Aorta (tissue), 5 donors: ENCODE measurements around the gene CFAP45. TPM values are rescaled to one million over a fixed set of nuclear protein-coding genes. Genes with fewer than 3 reads are reported as not detected.

Source experiments
- ATAC-seq: fragments of 200-7000 bp; cut with Tn5 transposase; one replicate; pipeline ENCODE4 v1.9.1; 2022; ENCODE audit warnings: moderate library complexity; ENCODE audit not compliant: low FRiP score
- DNase-seq, 2 donors: peaks; one replicate each; pipeline ENCODE4 v3.0.0-alpha.2; 2020
- H3K27ac ChIP-seq, 2 donors: one replicate each; pipeline ENCODE4 v1.5.1; 2013; ENCODE audit warnings: low read length in 2 of 2, mild to moderate bottlenecking in 2 of 2, moderate library complexity in 2 of 2, control low read depth in 1 of 2, inconsistent platforms in 1 of 2, low read depth in 1 of 2
- H3K27me3 ChIP-seq, 2 donors: one replicate each; pipeline ENCODE4 v1.6.1; 2013; ENCODE audit warnings: control low read depth in 1 of 2, low read length in 1 of 2, mild to moderate bottlenecking in 1 of 2, moderate library complexity in 1 of 2; ENCODE audit not compliant: insufficient read depth in 2 of 2, control insufficient read depth in 1 of 2
- H3K36me3 ChIP-seq, 2 donors: one replicate each; pipeline ENCODE4 v1.6.1; 2013; ENCODE audit warnings: control low read depth in 1 of 2, low read length in 1 of 2, mild to moderate bottlenecking in 1 of 2; ENCODE audit not compliant: insufficient read depth in 2 of 2, control insufficient read depth in 1 of 2
- H3K4me1 ChIP-seq, 2 donors: one replicate each; pipeline ENCODE4 v1.6.1; 2013; ENCODE audit warnings: low read length in 2 of 2, control low read depth in 1 of 2, mild to moderate bottlenecking in 1 of 2, moderate library complexity in 1 of 2; ENCODE audit not compliant: insufficient read depth in 2 of 2, control insufficient read depth in 1 of 2
- H3K4me3 ChIP-seq, 2 donors: one replicate each; pipeline ENCODE4 v1.5.1; 2013; ENCODE audit warnings: low read length in 2 of 2, control low read depth in 1 of 2, mild to moderate bottlenecking in 1 of 2
- H3K9me3 ChIP-seq: one replicate; pipeline ENCODE4 v1.6.1; 2013; ENCODE audit warnings: mild to moderate bottlenecking, low read length; ENCODE audit not compliant: control insufficient read depth
- WGBS, 2 donors: extraction: QIAGEN DNeasy Blood & Tissue Kit; methylation state at CpG; one replicate each; pipeline ENCODE4 v1.1.7; 2013; 5-methylcytosine and 5-hydroxymethylcytosine counted together
- intact Hi-C, 2 donors: fragments of 100-400 bp; cut with DNase I; formaldehyde crosslinking; loops; one replicate each; pipeline versions ENCODE4 v1.14.2 to v1.15.0; 2022
- polyA plus RNA-seq, 2 donors: library from polyadenylated mRNA; stranded (reverse); fragments of 200-250 nt; gene quantifications; one replicate each; pipeline ENCODE4 v1.2.3, GENCODE V29; 2013
- total RNA-seq, 2 donors: library from RNA; stranded (reverse); fragmentation: NEBNext Ultra II Directional; extraction: Animal tissue kit (Norgen Biotek cat#: 25700); gene quantifications; one replicate each; pipeline ENCODE4 v1.2.1, GENCODE V29; 2021
- donor health status: healthy with polysubstance abuse.
- donor health status: Bipolar disorder and iron deficiency.
- donor health status: DM: no; HTN: no; CAD: no.
- donor health status: DM: no; HTN: no; CAD: no.
- donor health status: DM: yes; HTN: yes; CAD: no.

CFAP45 gene
- total and polyA plus RNA-seq, 4 donors: 2.5 to 2.7 (median 2.7) TPM; not detected in 1

- Histone ChIP-seq H3K36me3 (peaks cover 4 to 9% of the 10 kb centered on the region in 2 donors), H3K4me1 (no peaks in the 10 kb centered on the region), H3K27ac (peak overlapping the region; percentile 58 to 72), H3K9me3 (no peaks in the 10 kb centered on the region), H3K27me3 (no peaks in the 10 kb centered on the region), H3K4me3 (peak overlapping the region in 1 of 2 donors; percentile 66)
- intact Hi-C loops: loop anchor here in 1 of 2 donors (5.0 to 10.0 kb wide), 2 partner anchors 175 to 292 kb away; partner anchors contain the start of gene IGSF8
- DNase-seq (peak; percentile 78 to 83), ATAC-seq (peak; percentile 3)
- WGBS, 2 donors: 12 to 13% methylated on average over 8 of the region's 8 CpGs
Measured at GRCh38 chr1:159922511-159923202, 22.7 kb upstream of the CFAP45 start.

- intact Hi-C loops: loop anchor here in 1 of 2 donors (5.0 to 10.0 kb wide), 2 partner anchors 175 to 293 kb away; partner anchors contain the start of gene IGSF8
- H3K36me3 ChIP-seq: peaks cover 4 to 9% of the 10 kb centered on the region in 2 donors
- no peaks in the 10 kb centered on the region for H3K27me3 ChIP-seq
- DNase-seq (peak in 1 of 2 donors; percentile 80), ATAC-seq (no peak)
- no peaks in the 10 kb centered on the region for H3K4me1 ChIP-seq
- no peaks in the 10 kb centered on the region for H3K9me3 ChIP-seq
- 16 to 17% methylated on average over 16 to 18 of the region's 18 CpGs for WGBS, 2 donors
- H3K4me3 ChIP-seq: no peak overlapping the region
- H3K27ac ChIP-seq: peak overlapping the region; percentile 58 to 72
Measured at GRCh38 chr1:159921700-159922504, 21.9 kb upstream of the CFAP45 start.

- DNase-seq: no peak
- 47 to 61% methylated on average over 1 of the region's 1 CpG for WGBS, 2 donors
- no peak overlapping the region for H3K4me3 ChIP-seq
- no peaks in the 10 kb centered on the region for H3K27me3 ChIP-seq
- H3K9me3 ChIP-seq: no peaks in the 10 kb centered on the region
- no peak overlapping the region for H3K27ac ChIP-seq
- no peaks in the 10 kb centered on the region for H3K4me1 ChIP-seq
- H3K36me3 ChIP-seq: peaks cover 4 to 9% of the 10 kb centered on the region in 2 donors
- ATAC-seq: no peak
- intact Hi-C loops: loop anchor here in 1 of 2 donors (5.0 to 10.0 kb wide), 2 partner anchors 176 to 294 kb away; partner anchors contain the start of gene IGSF8
Measured at GRCh38 chr1:159921251-159921650, 21.3 kb upstream of the CFAP45 start.

- H3K27me3 ChIP-seq: no peaks in the 10 kb centered on the region
- no peaks in the 10 kb centered on the region for H3K9me3 ChIP-seq
- no peak overlapping the region for H3K27ac ChIP-seq
- DNase-seq (no peak), ATAC-seq (no peak)
- H3K36me3 ChIP-seq: peaks cover 4 to 9% of the 10 kb centered on the region in 2 donors
- H3K4me3 ChIP-seq: no peak overlapping the region
- peaks cover 0 to 2% of the 10 kb centered on the region in 2 donors for H3K4me1 ChIP-seq
- intact Hi-C loops: loop anchor here in 1 of 2 donors (5.0 to 10.0 kb wide), 2 partner anchors 177 to 294 kb away; partner anchors contain the start of gene IGSF8
- WGBS, 2 donors: 54 to 74% methylated on average over 1 of the region's 1 CpG
Measured at GRCh38 chr1:159920651-159921050, 20.7 kb upstream of the CFAP45 start.

GRCh38 chr1:159920202-159920601 lies 20.2 kb upstream of the CFAP45 start:
- no peaks in the 10 kb centered on the region for H3K9me3 ChIP-seq
- ATAC-seq (no peak), DNase-seq (peak in 1 of 2 donors; percentile 50)
- H3K27ac ChIP-seq: no peak overlapping the region
- no peaks in the 10 kb centered on the region for H3K27me3 ChIP-seq
- intact Hi-C loops: loop anchor here in 1 of 2 donors (5.0 to 10.0 kb wide), 2 partner anchors 177 to 295 kb away; partner anchors contain the start of gene IGSF8
- no peak overlapping the region for H3K4me3 ChIP-seq
- peaks cover 0 to 2% of the 10 kb centered on the region in 2 donors for H3K4me1 ChIP-seq
- WGBS, 2 donors: 78 to 84% methylated on average over 10 of the region's 10 CpGs
- H3K36me3 ChIP-seq: peaks cover 4 to 9% of the 10 kb centered on the region in 2 donors

- H3K4me1 ChIP-seq: peaks cover 0 to 2% of the 10 kb centered on the region in 2 donors
- WGBS, 2 donors: 88 to 97% methylated on average over 10 of the region's 10 CpGs
Measured at GRCh38 chr1:159919236-159919865, 19.4 kb upstream of the CFAP45 start.

GRCh38 chr1:159918352-159919200 lies 18.6 kb upstream of the CFAP45 start:
- DNase-seq (peak; percentile 9 to 51), ATAC-seq (no peak)
- Histone ChIP-seq H3K27ac (no peak overlapping the region), H3K9me3 (no peaks in the 10 kb centered on the region), H3K27me3 (no peaks in the 10 kb centered on the region), H3K4me1 (peaks cover 0 to 2% of the 10 kb centered on the region in 2 donors), H3K4me3 (no peak overlapping the region), H3K36me3 (peaks cover 4 to 9% of the 10 kb centered on the region in 2 donors)
- intact Hi-C loops: no loop called here
- 74 to 76% methylated on average over 13 of the region's 13 CpGs for WGBS, 2 donors

More at GRCh38 chr1:159919236-159919865, 19.4 kb upstream of the CFAP45 start:
- peak in 1 of 2 donors; percentile 31 for DNase-seq
- H3K36me3 ChIP-seq: peaks cover 4 to 9% of the 10 kb centered on the region in 2 donors
- intact Hi-C loops: no loop called here
- H3K4me3 ChIP-seq: no peak overlapping the region
- H3K9me3 ChIP-seq: no peaks in the 10 kb centered on the region
- H3K27ac ChIP-seq: peak overlapping the region in 1 of 2 donors; percentile 4
- ATAC-seq: no peak
- no peaks in the 10 kb centered on the region for H3K27me3 ChIP-seq
